Endothelial cell of umbilical vein (primary cell): ENCODE measurements around the gene MUC2. TPM values are rescaled to one million over a fixed set of nuclear protein-coding genes. Genes with fewer than 3 reads are reported as not detected.

ENCODE experiments used
- BruUV-seq: library from RNA; stranded (reverse); fragments of 400-500 nt; replicated peaks from 2 replicates; lab custom pipeline; 2021; lab: Mats Ljungman, UMichigan
- CTCF ChIA-PET: fragments of 300-600, 350-600 bp; sonication (Branson Sonifier 250); formaldehyde crosslinking; loops from one replicate; lab custom pipeline; 2021; ENCODE audit warnings: antibody characterized with exemption, inconsistent platforms; lab: Charles Lee
- POLR2A ChIA-PET: fragments of 300-600, 350-600 bp; sonication (Branson Sonifier 250); formaldehyde crosslinking; loops from one replicate; lab custom pipeline; 2021; ENCODE audit warnings: antibody characterized with exemption, inconsistent platforms; lab: Charles Lee
- DNase-seq: peaks from one replicate; pipeline ENCODE4 v3.0.0-alpha.2; 2011; ENCODE audit warnings: low read depth, low spot score
- FAIRE-seq: peaks from 2 replicates; lab custom pipeline; 2011; peaks lifted over from hg19 to GRCh38; lab: Jason Lieb, UNC
- H2AFZ ChIP-seq: 2 replicates; pipeline ENCODE4 v1.6.0; 2012; ENCODE audit warnings: low read depth, low read length, control low read depth, inconsistent platforms
- H3K27ac ChIP-seq: 2 replicates; pipeline ENCODE4 v1.5.1; 2011; ENCODE audit warnings: low read depth, mild to moderate bottlenecking, control low read depth, low read length, moderate library complexity; ENCODE audit not compliant: insufficient read depth
- H3K27me3 ChIP-seq, 2 experiments: 2 replicates each; pipeline versions ENCODE4 v1.6.0 to v1.6.1; 2011; ENCODE audit warnings: low read length in 2 of 2, mixed read lengths in 1 of 2; ENCODE audit not compliant: control insufficient read depth in 2 of 2, insufficient read depth in 2 of 2
- H3K36me3 ChIP-seq, 2 experiments: 2 replicates in 1 of 2; 3 replicates in 1 of 2; pipeline ENCODE4 v1.5.1; 2011; ENCODE audit warnings: low read length in 2 of 2, mild to moderate bottlenecking in 1 of 2, moderate library complexity in 1 of 2; ENCODE audit not compliant: control insufficient read depth in 2 of 2, insufficient read depth in 2 of 2; ENCODE audit errors: extremely low read depth in 1 of 2
- H3K4me1 ChIP-seq: 3 replicates; pipeline ENCODE4 v1.5.1; 2011; ENCODE audit warnings: mild to moderate bottlenecking, low read length; ENCODE audit not compliant: control insufficient read depth, insufficient read depth; ENCODE audit errors: extremely low read depth
- H3K4me2 ChIP-seq: 2 replicates; pipeline ENCODE4 v1.6.1; 2011; ENCODE audit warnings: low read length, control low read depth, mixed read lengths; ENCODE audit not compliant: insufficient read depth
- H3K4me3 ChIP-seq, 3 experiments: fragments of 200-600 bp in 1 of 3; sonication (generic), shearing (Covaris generic) in 1 of 3; replicated peaks in 1 of 3; 2 replicates each; pipeline ENCODE4 v1.5.1; 2011 to 2016; ENCODE audit warnings: control low read depth in 3 of 3, low read length in 3 of 3, mild to moderate bottlenecking in 2 of 3, inconsistent platforms in 1 of 3, low read depth in 1 of 3, moderate library complexity in 1 of 3; ENCODE audit not compliant: insufficient read depth in 1 of 3
- H3K79me2 ChIP-seq: 2 replicates; pipeline ENCODE4 v1.6.0; 2012; ENCODE audit warnings: low read length, inconsistent platforms; ENCODE audit not compliant: control insufficient read depth, insufficient read depth
- H3K9ac ChIP-seq: replicated peaks from 2 replicates; pipeline ENCODE3; 2011; ENCODE audit warnings: low read length, control low read depth; ENCODE audit not compliant: insufficient read depth; ENCODE audit errors: extremely low read depth
- H3K9me1 ChIP-seq: replicated peaks from 3 replicates; pipeline ENCODE4 v1.6.0; 2011; ENCODE audit warnings: mild to moderate bottlenecking, low read length; ENCODE audit not compliant: control insufficient read depth, insufficient read depth; ENCODE audit errors: extremely low read depth
- H3K9me3 ChIP-seq: replicated peaks from 2 replicates; pipeline ENCODE4 v1.5.1; 2012; ENCODE audit warnings: low read length, inconsistent platforms; ENCODE audit not compliant: control insufficient read depth, insufficient read depth
- H4K20me1 ChIP-seq: replicated peaks from 2 replicates; pipeline ENCODE3; 2011; ENCODE audit warnings: mild to moderate bottlenecking, low read length; ENCODE audit not compliant: control insufficient read depth, insufficient read depth; ENCODE audit errors: extremely low read depth
- EZH2 ChIP-seq: IDR thresholded peaks from 2 replicates; pipeline ENCODE4 v1.6.1; 2012; ENCODE audit warnings: borderline replicate concordance, low read depth, mild to moderate bottlenecking, moderate library complexity, low read length, inconsistent platforms; ENCODE audit not compliant: severe bottlenecking
- FOS ChIP-seq: IDR thresholded peaks from 2 replicates; pipeline ENCODE4 v1.6.1; 2011; ENCODE audit warnings: mild to moderate bottlenecking, low read length, moderate library complexity, borderline replicate concordance; ENCODE audit not compliant: insufficient read depth
- GATA2 ChIP-seq: IDR thresholded peaks from 2 replicates; pipeline ENCODE4 v1.7.0; 2011; ENCODE audit warnings: low read depth, mild to moderate bottlenecking, moderate library complexity, mixed read lengths, low read length; ENCODE audit not compliant: insufficient read length, insufficient read depth
- JUN ChIP-seq: IDR thresholded peaks from 2 replicates; pipeline ENCODE4 v1.6.1; 2011; ENCODE audit warnings: borderline replicate concordance, low read depth; ENCODE audit not compliant: insufficient read length, insufficient read depth
- MYC ChIP-seq: IDR thresholded peaks from one replicate; pipeline ENCODE4 v1.6.1; 2011; ENCODE audit warnings: mild to moderate bottlenecking, low read depth, low read length
- POLR2A ChIP-seq: IDR thresholded peaks from 2 replicates; pipeline ENCODE4 v1.6.1; 2012; ENCODE audit warnings: low read depth, mild to moderate bottlenecking, control low read depth, low read length
- POLR2AphosphoS5 ChIP-seq: IDR thresholded peaks from 2 replicates; pipeline ENCODE4 v1.6.1; 2012; ENCODE audit warnings: low read depth, mild to moderate bottlenecking, control low read depth, low read length, moderate library complexity; ENCODE audit not compliant: insufficient read depth
- dilution Hi-C: fragments of 300-500 bp; cut with MboI; formaldehyde crosslinking; loops from one replicate; pipeline ENCODE4 v1.15.0; 2019; ENCODE audit warnings: low sequenced_read_pairs; ENCODE audit not compliant: extremely low pct_ligation_motif_present
- intact Hi-C: fragments of 100-400 bp; cut with micrococcal nuclease; formaldehyde crosslinking; loops from one replicate; pipeline ENCODE4 v1.10.0; 2022
- polyA plus RNA-seq, 4 experiments: library from polyadenylated mRNA; depleted of rRNA in 3 of 4; stranded (reverse) in 3 of 4; unstranded in 1 of 4; fragments of >200 nt; gene quantifications; 2 replicates each; pipeline versions ENCODE4 v1.2.1 to v1.2.3, GENCODE V29; 2011 to 2012; ENCODE audit warnings: missing spikeins in 1 of 4
- total RNA-seq: library from RNA; stranded (reverse); gene quantifications from 2 replicates; pipeline ENCODE4 v1.2.3, GENCODE V29; 2021
- TF ChIP-seq, protein P1 (sequence below), 2 donors: IDR thresholded peaks; 1 replicate in 1 of 2; 2 replicates in 1 of 2; pipeline ENCODE4 v1.5.1; 2011; ENCODE audit warnings: low read length in 2 of 2, mild to moderate bottlenecking in 2 of 2, moderate library complexity in 2 of 2, control low read depth in 1 of 2, inconsistent platforms in 1 of 2, low read depth in 1 of 2; ENCODE audit not compliant: insufficient read depth in 1 of 2; ENCODE audit errors: extremely low read depth in 1 of 2
- TF ChIP-seq, protein P2 (sequence below): IDR thresholded peaks from 2 replicates; pipeline ENCODE4 v1.6.1; 2011; ENCODE audit not compliant: insufficient read depth, insufficient read length

MUC2 gene
- total and polyA plus RNA-seq, 2 donors (not counting 3 experiments of a cell fraction or from before 2014, with no cell fraction given), result not detected

DNA sequence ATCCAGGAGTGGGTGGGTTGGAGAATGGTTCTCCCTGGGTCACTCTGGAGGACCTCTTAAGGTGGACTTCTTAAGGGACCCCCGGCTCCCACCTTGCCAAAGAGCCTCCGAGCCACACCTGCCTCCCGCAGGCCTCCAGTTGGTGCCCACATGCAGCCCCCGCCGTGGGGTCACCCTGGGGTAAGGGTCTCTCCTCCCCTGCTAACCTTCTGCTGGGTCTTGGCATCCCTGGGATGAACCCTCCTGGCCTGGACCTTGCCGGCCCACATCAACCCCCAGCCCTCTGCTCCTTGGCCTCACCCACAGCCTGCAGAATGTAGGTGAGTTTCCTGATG lies 25.6 kb upstream of the MUC2 start:
- peaks cover 4 to 5% of the 10 kb centered on the region in 2 experiments for H3K27me3 ChIP-seq
- no peaks in the 10 kb centered on the region for H3K4me1 ChIP-seq
- DNase-seq, result no peak
- no peaks in the 10 kb centered on the region for H4K20me1 ChIP-seq
- no peak overlapping the region for H3K4me2 ChIP-seq
- TF ChIP-seq MYC, result no peak
- no peak for TF ChIP-seq JUN
- TF ChIP-seq EZH2, result no peak
- no peak for TF ChIP-seq GATA2
- TF ChIP-seq FOS, result no peak
- TF ChIP-seq, protein P1, sequence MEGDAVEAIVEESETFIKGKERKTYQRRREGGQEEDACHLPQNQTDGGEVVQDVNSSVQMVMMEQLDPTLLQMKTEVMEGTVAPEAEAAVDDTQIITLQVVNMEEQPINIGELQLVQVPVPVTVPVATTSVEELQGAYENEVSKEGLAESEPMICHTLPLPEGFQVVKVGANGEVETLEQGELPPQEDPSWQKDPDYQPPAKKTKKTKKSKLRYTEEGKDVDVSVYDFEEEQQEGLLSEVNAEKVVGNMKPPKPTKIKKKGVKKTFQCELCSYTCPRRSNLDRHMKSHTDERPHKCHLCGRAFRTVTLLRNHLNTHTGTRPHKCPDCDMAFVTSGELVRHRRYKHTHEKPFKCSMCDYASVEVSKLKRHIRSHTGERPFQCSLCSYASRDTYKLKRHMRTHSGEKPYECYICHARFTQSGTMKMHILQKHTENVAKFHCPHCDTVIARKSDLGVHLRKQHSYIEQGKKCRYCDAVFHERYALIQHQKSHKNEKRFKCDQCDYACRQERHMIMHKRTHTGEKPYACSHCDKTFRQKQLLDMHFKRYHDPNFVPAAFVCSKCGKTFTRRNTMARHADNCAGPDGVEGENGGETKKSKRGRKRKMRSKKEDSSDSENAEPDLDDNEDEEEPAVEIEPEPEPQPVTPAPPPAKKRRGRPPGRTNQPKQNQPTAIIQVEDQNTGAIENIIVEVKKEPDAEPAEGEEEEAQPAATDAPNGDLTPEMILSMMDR (IDR thresholded peaks at IDR 0.05; ENCODE audit: extremely low read depth in 1 of 2, insufficient read depth in 1 of 2, low read depth in 1 of 2, low read length in 2 of 2), result no peak
- TF ChIP-seq POLR2AphosphoS5, result no peak
- TF ChIP-seq, protein P2, sequence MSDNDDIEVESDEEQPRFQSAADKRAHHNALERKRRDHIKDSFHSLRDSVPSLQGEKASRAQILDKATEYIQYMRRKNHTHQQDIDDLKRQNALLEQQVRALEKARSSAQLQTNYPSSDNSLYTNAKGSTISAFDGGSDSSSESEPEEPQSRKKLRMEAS, result no peak
- TF ChIP-seq POLR2A, result no peak
- H3K9me1 ChIP-seq, result no peaks in the 10 kb centered on the region
- intact Hi-C loops, result no loop called here
- BruUV-seq, result no TSS peak
- H2AFZ ChIP-seq, result no peak overlapping the region
- H3K4me3 ChIP-seq, result no peak overlapping the region
- FAIRE-seq, result no peak
- ChIA-PET POLR2A (no interaction called here), CTCF (interaction anchor here (4.9 kb wide), 1 partner anchor 201 kb away, joined by 46 read pairs; no protein-coding TSS in a partner anchor)
- no peak overlapping the region for H3K9ac ChIP-seq
- no peaks in the 10 kb centered on the region for H3K9me3 ChIP-seq
- H3K36me3 ChIP-seq, result no peaks in the 10 kb centered on the region
- no peaks in the 10 kb centered on the region for H3K79me2 ChIP-seq
- H3K27ac ChIP-seq, result no peak overlapping the region
- dilution Hi-C loops, result no loop called here
